GM23338 (cell line): ENCODE data around the gene SYT11. TPM values are rescaled to one million over a fixed set of nuclear protein-coding genes. Genes with fewer than 3 reads are reported as not detected.

Source experiments
- ATAC-seq: fragments of 200-7000 bp; cut with Tn5 transposase; 3 replicates; pipeline ENCODE4 v1.9.1; 2020
- DNase-seq: peaks from one replicate; pipeline ENCODE4 v3.0.0-alpha.2; 2015; ENCODE audit warnings: low spot score
- H2AFZ ChIP-seq: fragments of 200-600 bp; sonication (generic); 2 replicates; pipeline ENCODE4 v1.8.0; 2016; ENCODE audit warnings: antibody characterized with exemption, mild to moderate bottlenecking, moderate library complexity
- H3F3A ChIP-seq: fragments of 200-600 bp; sonication (generic); replicated peaks from 2 replicates; pipeline ENCODE4 v1.8.0; 2017; ENCODE audit warnings: antibody characterized with exemption, mixed run types, low read depth
- H3K27ac ChIP-seq: fragments of 200-600 bp; sonication (generic); 2 replicates; pipeline ENCODE4 v1.6.1; 2016; ENCODE audit warnings: low read depth
- H3K27me3 ChIP-seq: fragments of 200-600 bp; sonication (generic); 2 replicates; pipeline ENCODE4 v1.8.0; 2016; ENCODE audit warnings: mild to moderate bottlenecking, mixed run types, moderate library complexity; ENCODE audit not compliant: insufficient read depth
- H3K36me3 ChIP-seq: fragments of 200-600 bp; sonication (generic); 2 replicates; pipeline ENCODE4 v1.8.0; 2016; ENCODE audit warnings: mild to moderate bottlenecking; ENCODE audit not compliant: insufficient read depth
- H3K4me1 ChIP-seq: fragments of 200-600 bp; sonication (generic); 2 replicates; pipeline ENCODE4 v1.8.0; 2016; ENCODE audit warnings: mild to moderate bottlenecking, moderate library complexity; ENCODE audit not compliant: insufficient read depth
- H3K4me2 ChIP-seq: fragments of 200-600 bp; sonication (generic); 2 replicates; pipeline ENCODE4 v1.7.1; 2017; ENCODE audit warnings: mixed run types
- H3K4me3 ChIP-seq: fragments of 200-600 bp; sonication (generic); 2 replicates; pipeline ENCODE4 v1.6.1; 2016; ENCODE audit warnings: mixed run types
- H3K79me2 ChIP-seq: fragments of 200-600 bp; sonication (generic); replicated peaks from 2 replicates; pipeline ENCODE4 v1.8.0; 2017; ENCODE audit warnings: mild to moderate bottlenecking; ENCODE audit not compliant: insufficient read depth
- H3K9me2 ChIP-seq: fragments of 200-600 bp; sonication (generic); 2 replicates; pipeline ENCODE4 v1.8.0; 2017; ENCODE audit not compliant: insufficient read depth
- H4K20me1 ChIP-seq: fragments of 200-600 bp; sonication (generic); replicated peaks from 2 replicates; pipeline ENCODE4 v1.8.0; 2017; ENCODE audit warnings: mild to moderate bottlenecking; ENCODE audit not compliant: insufficient read depth
- H3K27ac Mint-ChIP-seq: 2 replicates; pipeline ENCODE4 v1.8.0; 2020; ENCODE audit warnings: inconsistent platforms, mild to moderate bottlenecking, moderate library complexity, mixed read lengths
- H3K27me3 Mint-ChIP-seq: 3 replicates; pipeline ENCODE4 v1.8.0; 2022; ENCODE audit warnings: low read depth, mild to moderate bottlenecking, moderate library complexity, mixed read lengths, inconsistent platforms; ENCODE audit not compliant: insufficient read depth, poor library complexity
- H3K36me3 Mint-ChIP-seq: 3 replicates; pipeline ENCODE4 v1.8.0; 2021; ENCODE audit warnings: low read depth, mild to moderate bottlenecking, inconsistent platforms, moderate library complexity, mixed read lengths
- H3K4me1 Mint-ChIP-seq: 3 replicates; pipeline ENCODE4 v1.8.0; 2020; ENCODE audit warnings: mild to moderate bottlenecking, inconsistent platforms, mixed read lengths
- H3K4me3 Mint-ChIP-seq: 3 replicates; pipeline ENCODE4 v1.8.0; 2021; ENCODE audit warnings: moderate library complexity, mild to moderate bottlenecking, inconsistent platforms, mixed read lengths
- H3K9me3 Mint-ChIP-seq: 3 replicates; pipeline ENCODE4 v1.8.0; 2020; ENCODE audit warnings: moderate library complexity, mild to moderate bottlenecking, inconsistent platforms, mixed read lengths
- CREB1 ChIP-seq: fragments of 250-450 bp; sonication (Bioruptor Pico); IDR thresholded peaks from 2 replicates; pipeline ENCODE4 v1.5.0; 2020; ENCODE audit warnings: low read depth, mild to moderate bottlenecking, moderate library complexity
- CTCF ChIP-seq, 2 experiments: fragments of 200-600 bp in 1 of 2; sonication (generic) in 1 of 2; conservative IDR thresholded peaks; 2 replicates each; pipeline versions ENCODE4 v1.5.1 to v1.6.1; 2016 to 2017; ENCODE audit warnings: antibody characterized with exemption in 2 of 2, low read depth in 2 of 2, mild to moderate bottlenecking in 2 of 2, moderate library complexity in 1 of 2
- ETS1 ChIP-seq: IDR thresholded peaks from 2 replicates; pipeline ENCODE4 v1.6.1; 2016; ENCODE audit warnings: antibody characterized with exemption
- EZH2 ChIP-seq: fragments of 200-600 bp; sonication (generic); IDR thresholded peaks from one replicate; pipeline ENCODE4 v1.8.0; 2017; ENCODE audit warnings: antibody characterized with exemption, mild to moderate bottlenecking, low read depth; ENCODE audit not compliant: unreplicated experiment
- EZH2phosphoT487 ChIP-seq: fragments of 200-600 bp; sonication (generic); IDR thresholded peaks from one replicate; pipeline ENCODE4 v1.8.1; 2018; ENCODE audit warnings: antibody characterized with exemption; ENCODE audit not compliant: unreplicated experiment
- JUNB ChIP-seq: IDR thresholded peaks from one replicate; pipeline ENCODE4 v1.6.1; 2016; ENCODE audit warnings: antibody characterized with exemption; ENCODE audit not compliant: unreplicated experiment
- NANOG ChIP-seq: IDR thresholded peaks from 2 replicates; pipeline ENCODE4 v1.6.1; 2016; ENCODE audit warnings: antibody characterized with exemption, borderline replicate concordance
- POLR2AphosphoS5 ChIP-seq: IDR thresholded peaks from 2 replicates; pipeline ENCODE4 v1.6.1; 2016; ENCODE audit warnings: antibody characterized with exemption, low read depth
- REST ChIP-seq: IDR thresholded peaks from one replicate; pipeline ENCODE4 v1.6.1; 2018; ENCODE audit warnings: antibody characterized with exemption; ENCODE audit not compliant: unreplicated experiment
- STAT1 ChIP-seq: IDR thresholded peaks from one replicate; pipeline ENCODE4 v1.6.1; 2016; ENCODE audit warnings: antibody characterized with exemption; ENCODE audit not compliant: unreplicated experiment
- ZNF114 ChIP-seq: fragments of 250-450 bp; sonication (Bioruptor Pico); IDR thresholded peaks from 2 replicates; pipeline ENCODE4 v1.5.0; 2020; ENCODE audit warnings: mild to moderate bottlenecking, moderate library complexity
- ZNF331 ChIP-seq: fragments of 250-450 bp; sonication (Bioruptor Pico); IDR thresholded peaks from 2 replicates; pipeline ENCODE4 v1.5.0; 2020; ENCODE audit warnings: low read depth, mild to moderate bottlenecking, moderate library complexity
- polyA plus RNA-seq: library from polyadenylated mRNA; unstranded; fragments of >200 nt; fragmentation: Nextera tagmentation; extraction: Ambion mirVana; gene quantifications from 2 replicates; pipeline ENCODE4 v1.2.1, GENCODE V29; 2016
- total RNA-seq: library from RNA; depleted of rRNA; stranded (reverse); fragments of >200 nt; shearing (Covaris generic); gene quantifications from 2 replicates; pipeline ENCODE4 v1.2.3, GENCODE V29; 2014

Gene SYT11
- total and polyA plus RNA-seq, 2 experiments from 2014 or later = 3.9 to 15.9 TPM

GRCh38 chr1:155813672-155814071, 45.7 kb upstream of the SYT11 start:
- Mint-ChIP-seq H3K27me3 (no peaks in the 10 kb centered on the region), H3K4me3 (no peak overlapping the region), H3K36me3 (peaks cover 58% of the 10 kb centered on the region), H3K27ac (no peak overlapping the region), H3K4me1 (no peaks in the 10 kb centered on the region), H3K9me3 (no peaks in the 10 kb centered on the region)
- no peaks in the 10 kb centered on the region for H3K79me2 ChIP-seq
- peaks cover 25% of the 10 kb centered on the region for H3K36me3 ChIP-seq
- no peak for TF ChIP-seq NANOG
- no peak for TF ChIP-seq REST
- TF ChIP-seq ZNF331 (CRISPR knock-in tag) = no peak
- no peak for TF ChIP-seq ETS1
- no peak for TF ChIP-seq POLR2AphosphoS5
- no peak for TF ChIP-seq STAT1
- no peak for TF ChIP-seq EZH2
- no peak for TF ChIP-seq CTCF (conservative IDR thresholded peaks at IDR 0.05; ENCODE audit: low read depth in 2 of 2)
- TF ChIP-seq EZH2phosphoT487 = no peak
- TF ChIP-seq ZNF114 (CRISPR knock-in tag) = no peak
- no peak for TF ChIP-seq JUNB
- no peak for TF ChIP-seq CREB1 (CRISPR knock-in tag)
- no peaks in the 10 kb centered on the region for H3K27me3 ChIP-seq
- 0 out of 2 replicates have a peak, but pooled peaks cover 5% of the 10 kb centered on the region for H3F3A ChIP-seq
- DNase-seq (no peak), ATAC-seq (no peak)
- H3K4me3 ChIP-seq = no peak overlapping the region
- H3K4me1 ChIP-seq = no peaks in the 10 kb centered on the region
- no peak overlapping the region for H3K4me2 ChIP-seq
- no peak overlapping the region for H2AFZ ChIP-seq
- H3K27ac ChIP-seq = no peak overlapping the region
- H4K20me1 ChIP-seq = no peaks in the 10 kb centered on the region
- H3K9me2 ChIP-seq = no peaks in the 10 kb centered on the region
